HepG2 (cell line): ENCODE results near the gene RRP36. TPM values are rescaled to one million over a fixed set of nuclear protein-coding genes. Genes with fewer than 3 reads are reported as not detected.

Experiments used
- GRHL1 ChIP-seq: sonication (generic); formaldehyde crosslinking; conservative IDR thresholded peaks from 2 replicates; pipeline ENCODE4 v1.8.0; 2022; ENCODE audit warnings: missing genetic modification reagents
- HNF1B ChIP-seq: sonication (generic); formaldehyde crosslinking; IDR thresholded peaks from 2 replicates; pipeline ENCODE4 v1.5.1; 2020; ENCODE audit warnings: mild to moderate bottlenecking, moderate library complexity, missing genetic modification reagents
- KLF12 ChIP-seq: sonication (generic); formaldehyde crosslinking; IDR thresholded peaks from 2 replicates; pipeline ENCODE4 v1.4.0; 2020; ENCODE audit warnings: missing genetic modification reagents, borderline replicate concordance
- MAFG ChIP-seq: sonication (generic); formaldehyde crosslinking; IDR thresholded peaks from 2 replicates; pipeline ENCODE4 v1.5.1; 2020; ENCODE audit warnings: mild to moderate bottlenecking, missing genetic modification reagents
- PREB ChIP-seq: sonication (generic); formaldehyde crosslinking; IDR thresholded peaks from 2 replicates; pipeline ENCODE4 v1.4.0; 2020; ENCODE audit warnings: missing genetic modification reagents
- RERE ChIP-seq: IDR thresholded peaks from 2 replicates; pipeline ENCODE4 v1.6.1; 2016; ENCODE audit warnings: low read depth, missing genetic modification reagents, missing compliant biosample characterization
- SNAPC4 ChIP-seq: sonication (generic); formaldehyde crosslinking; IDR thresholded peaks from 2 replicates; pipeline ENCODE4 v1.4.0; 2020; ENCODE audit warnings: mild to moderate bottlenecking, missing genetic modification reagents
- YEATS2 ChIP-seq: sonication (generic); formaldehyde crosslinking; IDR thresholded peaks from 2 replicates; pipeline ENCODE4 v1.4.0; 2020; ENCODE audit warnings: missing genetic modification reagents, borderline replicate concordance
- ZNF446 ChIP-seq: sonication (generic); formaldehyde crosslinking; IDR thresholded peaks from 2 replicates; pipeline ENCODE4 v1.5.0; 2020; ENCODE audit warnings: mild to moderate bottlenecking, missing genetic modification reagents
- polyA plus RNA-seq, 8 experiments: library from polyadenylated mRNA; depleted of rRNA in 3 of 8; stranded (reverse) in 7 of 8; unstranded in 1 of 8; fragments of >200 nt; fragmentation: Illumina TruSeq in 4 of 8; extraction: Trizol in 4 of 8; gene quantifications; 2 replicates each; pipeline versions ENCODE4 v1.2.1 to v1.2.3, GENCODE V29; 2011 to 2016; ENCODE audit warnings: low read depth in 4 of 8, missing spikeins in 1 of 8, mixed read lengths in 1 of 8; ENCODE audit not compliant: insufficient read depth in 1 of 8
- total RNA-seq, 5 experiments: library from RNA; depleted of rRNA; stranded (reverse); fragments of >200 nt; fragmentation: Illumina TruSeq; extraction: Trizol; gene quantifications; 2 replicates each; pipeline ENCODE4 v1.2.3, GENCODE V29; 2016; ENCODE audit warnings: low read depth in 1 of 5

The RRP36 gene
- total and polyA plus RNA-seq, 2 of the 13 experiments (the other 11 are each of a cell fraction or from before 2014, with no cell fraction given), result 29.5 to 144 TPM

- TF ChIP-seq HNF1B (CRISPR knock-in tag) (peak; percentile 91), ZNF446 (CRISPR knock-in tag) (peak; percentile 73; the same call in 1 of the 2 replicates), RERE (no peak), GRHL1 (CRISPR knock-in tag) (no peak), YEATS2 (peak; percentile 88), PREB (CRISPR knock-in tag) (no peak), SNAPC4 (CRISPR knock-in tag) (no peak), KLF12 (CRISPR knock-in tag) (peak; percentile 23; the same call in 1 of the 2 replicates), MAFG (CRISPR knock-in tag) (no peak)
Observed at GRCh38 chr6:42978839-42979522, 42.4 kb upstream of the RRP36 start, which contains the start of gene PEX6 (continued).
